IPS-18a (cell line): ENCODE results near the gene E2F4.

Experiments used
- H3K27ac ChIP-seq: one replicate; pipeline ENCODE4 v1.5.1; 2013; ENCODE audit warnings: low read length
- H3K27me3 ChIP-seq: one replicate; pipeline ENCODE4 v1.6.1; 2013; ENCODE audit warnings: mild to moderate bottlenecking, low read length; ENCODE audit not compliant: control insufficient read depth, insufficient read depth
- H3K36me3 ChIP-seq: one replicate; pipeline ENCODE4 v1.6.1; 2013; ENCODE audit warnings: low read depth, low read length; ENCODE audit not compliant: control insufficient read depth
- H3K4me1 ChIP-seq: one replicate; pipeline ENCODE4 v1.6.1; 2013; ENCODE audit warnings: low read depth, low read length; ENCODE audit not compliant: control insufficient read depth
- H3K4me3 ChIP-seq: one replicate; pipeline ENCODE4 v1.5.1; 2013; ENCODE audit warnings: low read length
- H3K9ac ChIP-seq: one replicate; pipeline ENCODE4 v1.6.1; 2013; ENCODE audit warnings: mild to moderate bottlenecking, low read length, moderate library complexity
- H3K9me3 ChIP-seq: one replicate; pipeline ENCODE4 v1.6.1; 2013; ENCODE audit warnings: low read depth, low read length; ENCODE audit not compliant: control insufficient read depth

The E2F4 gene

GRCh38 chr16:67150833-67151396, 41.0 kb upstream of the E2F4 start, which contains the start of gene B3GNT9:
B3GNT9 (minus strand) TSS chr16:67150998; CDS start chr16:67150485, 513 bp downstream.
- no peak within 1 kb of the TSS for H3K9ac ChIP-seq
- no peaks in the 10 kb centered on the region for H3K9me3 ChIP-seq
- H3K4me3 ChIP-seq, result peak within 1 kb of the TSS; percentile 70
- H3K27me3 ChIP-seq, result peaks cover 72% of the 10 kb centered on the region
- H3K27ac ChIP-seq, result no peak within 1 kb of the TSS
- H3K4me1 ChIP-seq, result no peaks in the 10 kb centered on the region
- peaks cover 10% of the 10 kb centered on the region for H3K36me3 ChIP-seq

GRCh38 chr16:67151431-67152097, 40.4 kb upstream of the E2F4 start:
- no peak overlapping the region for H3K27ac ChIP-seq

GRCh38 chr16:67154578-67155294, 37.2 kb upstream of the E2F4 start:
- Histone ChIP-seq H3K9me3 (no peaks in the 10 kb centered on the region), H3K36me3 (no peaks in the 10 kb centered on the region), H3K27me3 (peaks cover 100% of the 10 kb centered on the region), H3K27ac (no peak overlapping the region), H3K4me1 (no peaks in the 10 kb centered on the region), H3K9ac (no peak overlapping the region), H3K4me3 (peak overlapping the region; percentile 35)

More at GRCh38 chr16:67151431-67152097, 40.4 kb upstream of the E2F4 start:
- Histone ChIP-seq H3K36me3 (peaks cover 7% of the 10 kb centered on the region), H3K4me3 (peak overlapping the region; percentile 70), H3K9ac (no peak overlapping the region), H3K9me3 (no peaks in the 10 kb centered on the region), H3K27me3 (peaks cover 78% of the 10 kb centered on the region), H3K4me1 (no peaks in the 10 kb centered on the region)

- no peak overlapping the region for H3K9ac ChIP-seq
- H3K27ac ChIP-seq, result no peak overlapping the region
- no peaks in the 10 kb centered on the region for H3K4me1 ChIP-seq
- H3K4me3 ChIP-seq, result peak overlapping the region; percentile 35
- H3K36me3 ChIP-seq, result no peaks in the 10 kb centered on the region
- H3K27me3 ChIP-seq, result peaks cover 100% of the 10 kb centered on the region
- H3K9me3 ChIP-seq, result no peaks in the 10 kb centered on the region
Observed at GRCh38 chr16:67155295-67156142, 36.4 kb upstream of the E2F4 start.

GRCh38 chr16:67156143-67156844, 35.7 kb upstream of the E2F4 start:
- peaks cover 3% of the 10 kb centered on the region for H3K4me1 ChIP-seq
- H3K27ac ChIP-seq, result no peak overlapping the region
- no peaks in the 10 kb centered on the region for H3K9me3 ChIP-seq
- peaks cover 100% of the 10 kb centered on the region for H3K27me3 ChIP-seq
- H3K4me3 ChIP-seq, result no peak overlapping the region
- H3K36me3 ChIP-seq, result no peaks in the 10 kb centered on the region
- no peak overlapping the region for H3K9ac ChIP-seq

GRCh38 chr16:67157106-67157748, 34.7 kb upstream of the E2F4 start:
- peaks cover 100% of the 10 kb centered on the region for H3K27me3 ChIP-seq
- no peaks in the 10 kb centered on the region for H3K36me3 ChIP-seq
- H3K9ac ChIP-seq, result no peak overlapping the region
- no peak overlapping the region for H3K27ac ChIP-seq
- no peaks in the 10 kb centered on the region for H3K9me3 ChIP-seq
- no peak overlapping the region for H3K4me3 ChIP-seq
- peaks cover 3% of the 10 kb centered on the region for H3K4me1 ChIP-seq

- Histone ChIP-seq H3K9me3 (no peaks in the 10 kb centered on the region), H3K27ac (no peak overlapping the region), H3K9ac (no peak overlapping the region), H3K4me1 (peaks cover 3% of the 10 kb centered on the region), H3K4me3 (no peak overlapping the region), H3K36me3 (no peaks in the 10 kb centered on the region), H3K27me3 (peaks cover 100% of the 10 kb centered on the region)
Observed at GRCh38 chr16:67157892-67158635, 33.9 kb upstream of the E2F4 start.

GRCh38 chr16:67158637-67159600, 33.0 kb upstream of the E2F4 start:
- Histone ChIP-seq H3K27ac (no peak overlapping the region), H3K36me3 (no peaks in the 10 kb centered on the region), H3K27me3 (peaks cover 100% of the 10 kb centered on the region), H3K4me3 (peak overlapping the region; percentile 54), H3K9me3 (no peaks in the 10 kb centered on the region), H3K4me1 (peaks cover 3% of the 10 kb centered on the region), H3K9ac (no peak overlapping the region)

GRCh38 chr16:67161595-67162058, 30.3 kb upstream of the E2F4 start:
- Histone ChIP-seq H3K4me3 (no peak overlapping the region), H3K36me3 (no peaks in the 10 kb centered on the region), H3K27me3 (peaks cover 100% of the 10 kb centered on the region), H3K9me3 (no peaks in the 10 kb centered on the region), H3K4me1 (peaks cover 3% of the 10 kb centered on the region), H3K27ac (no peak overlapping the region), H3K9ac (no peak overlapping the region)
